Right lobe of liver (tissue), 6 donors: ENCODE data around the gene TRIM63. TPM values are rescaled to one million over a fixed set of nuclear protein-coding genes. Genes with fewer than 3 reads are reported as not detected.

Source experiments
- ATAC-seq, 4 donors: fragments of 200-7000 bp; cut with Tn5 transposase; one replicate each; pipeline ENCODE4 v1.9.1; 2020; ENCODE audit warnings: mild to moderate bottlenecking in 4 of 4, moderate library complexity in 4 of 4
- DNase-seq, 3 donors: peaks; one replicate each; pipeline ENCODE4 v3.0.0-alpha.2; 2020
- H3K27ac ChIP-seq, 3 donors: fragments of 200-600 bp; one replicate each; pipeline ENCODE4 v1.8.0; 2022
- H3K27me3 ChIP-seq, 2 donors: fragments of 200-600 bp; one replicate each; pipeline ENCODE4 v1.8.0; 2022
- H3K36me3 ChIP-seq, 4 donors: fragments of 200-600 bp; sonication (generic) in 1 of 4; one replicate each; pipeline versions ENCODE4 v1.5.1 to v1.8.0; 2017 to 2022; ENCODE audit warnings: control low read depth in 1 of 4
- H3K4me1 ChIP-seq, 4 donors: fragments of 200-600 bp; sonication (generic) in 1 of 4; one replicate each; pipeline versions ENCODE4 v1.5.1 to v1.8.0; 2017 to 2022; ENCODE audit warnings: control low read depth in 1 of 4
- H3K4me3 ChIP-seq, 3 donors: fragments of 200-600 bp; one replicate each; pipeline ENCODE4 v1.8.0; 2022
- H3K9me3 ChIP-seq, 4 donors: fragments of 200-600 bp; sonication (generic) in 1 of 4; one replicate each; pipeline versions ENCODE4 v1.5.1 to v1.8.0; 2017 to 2022; ENCODE audit warnings: control low read depth in 1 of 4
- CTCF ChIP-seq, 4 donors: fragments of 200-600 bp in 3 of 4; fragments of 450-650 bp in 1 of 4; IDR thresholded peaks; one replicate each; pipeline versions ENCODE4 v1.5.1 to v1.8.0; 2016 to 2022; ENCODE audit warnings: antibody characterized with exemption in 4 of 4, mild to moderate bottlenecking in 2 of 4
- POLR2A ChIP-seq: fragments of 450-650 bp; IDR thresholded peaks from one replicate; pipeline ENCODE4 v1.6.1; 2017; ENCODE audit warnings: antibody characterized with exemption, mild to moderate bottlenecking
- WGBS: methylation state at CpG from one replicate; pipeline ENCODE4 v1.1.6; 2018; ENCODE audit warnings: low coverage, low lambda C conversion rate; ENCODE audit not compliant: insufficient coverage; ENCODE audit errors: missing lambda C conversion rate; 5-methylcytosine and 5-hydroxymethylcytosine counted together
- intact Hi-C, 2 donors: fragments of 100-400 bp; cut with DNase I; formaldehyde crosslinking; loops; one replicate each; pipeline versions ENCODE4 v1.11.2 to v1.14.1; 2022
- total RNA-seq, 6 experiments: library from RNA; depleted of rRNA in 2 of 6; stranded (reverse); fragments of >200 nt in 2 of 6; fragmentation: NEBNext Ultra II Directional in 3 of 6; extraction: Animal tissue kit (Norgen Biotek cat#: 25700) in 3 of 6; gene quantifications; one replicate each; pipeline versions ENCODE4 v1.1.0 to v1.2.4, GENCODE V29; 2016 to 2023
- donor health status: DM: no; HTN: yes; CAD: no.
- donor health status: DM: no; HTN: no; CAD: no.
- donor health status: DM: no; HTN: no; CAD: no.
- donor health status: DM: no; HTN: yes; CAD: no.
- donor health status: DM: no; HTN: yes; CAD: no.

The TRIM63 gene
- total RNA-seq, 6 experiments from 2014 or later: 0.18 to 3.5 (median 0.49) TPM; not detected in 3

- no peak for DNase-seq
- Histone ChIP-seq H3K4me1 (no peaks in the 10 kb centered on the region), H3K36me3 (no peaks in the 10 kb centered on the region), H3K27ac (no peak overlapping the region), H3K4me3 (no peak overlapping the region), H3K9me3 (no peaks in the 10 kb centered on the region), H3K27me3 (no peaks in the 10 kb centered on the region)
- intact Hi-C loops: loop anchor here in 1 of 2 donors (10.0 kb wide), 1 partner anchor 116 kb away; the partner anchor contains the start of gene FAM110D
- ATAC-seq: no peak
- WGBS: 80% methylated on average over 5 of the region's 6 CpGs
- no peak for TF ChIP-seq CTCF (IDR thresholded peaks at IDR 0.05)
- TF ChIP-seq POLR2A: no peak
These were observed 29.0 kb downstream of the TRIM63 start for GRCh38 chr1:26038477-26038876.

GRCh38 chr1:26037904-26038303 is 29.5 kb downstream of the TRIM63 start:
- Histone ChIP-seq H3K36me3 (no peaks in the 10 kb centered on the region), H3K27ac (no peak overlapping the region), H3K4me1 (no peaks in the 10 kb centered on the region), H3K4me3 (no peak overlapping the region), H3K9me3 (no peaks in the 10 kb centered on the region), H3K27me3 (no peaks in the 10 kb centered on the region)
- ATAC-seq (no peak), DNase-seq (no peak)
- intact Hi-C loops: loop anchor here in 1 of 2 donors (10.0 kb wide), 1 partner anchor 117 kb away; the partner anchor contains the start of gene FAM110D
- TF ChIP-seq CTCF (IDR thresholded peaks at IDR 0.05) (no peak), POLR2A (no peak)
- WGBS: no CpG with 5 or more reads among the region's 6 CpGs

- Histone ChIP-seq H3K4me3 (no peak overlapping the region), H3K27ac (no peak overlapping the region), H3K9me3 (no peaks in the 10 kb centered on the region), H3K36me3 (no peaks in the 10 kb centered on the region), H3K27me3 (no peaks in the 10 kb centered on the region), H3K4me1 (no peaks in the 10 kb centered on the region)
- TF ChIP-seq POLR2A: no peak
- no peak for TF ChIP-seq CTCF (IDR thresholded peaks at IDR 0.05)
- DNase-seq: no peak
- 50% methylated on average over 5 of the region's 11 CpGs for WGBS
- intact Hi-C loops: loop anchor here in 1 of 2 donors (10.0 kb wide), 1 partner anchor 118 kb away; the partner anchor contains the start of gene FAM110D
- no peak for ATAC-seq
These were observed 30.6 kb downstream of the TRIM63 start for GRCh38 chr1:26036756-26037281.

- Histone ChIP-seq H3K4me1 (no peaks in the 10 kb centered on the region), H3K36me3 (no peaks in the 10 kb centered on the region), H3K9me3 (no peaks in the 10 kb centered on the region), H3K27ac (peak overlapping the region; percentile 43 to 59 (median 56)), H3K4me3 (peak overlapping the region; percentile 75 to 90 (median 82)), H3K27me3 (no peaks in the 10 kb centered on the region)
- ATAC-seq (peak; percentile 91 to 94 (median 93)), DNase-seq (peak; percentile 84 to 85 (median 85))
- peak; percentile 99 for TF ChIP-seq CTCF (IDR thresholded peaks at IDR 0.05)
- TF ChIP-seq POLR2A: no peak
- intact Hi-C loops: loop anchor here in 1 of 2 donors (10.0 kb wide), 1 partner anchor 119 kb away; the partner anchor contains the start of gene FAM110D
- 0% methylated on average over 28 of the region's 39 CpGs for WGBS
These were observed 31.3 kb downstream of the TRIM63 start for GRCh38 chr1:26035959-26036755.
